Astrocyte of the cerebellum (primary cell): Measurements from ENCODE around the gene ALPK3.

Experiments used
- DNase-seq: peaks from one replicate; pipeline ENCODE4 v3.0.0-alpha.2; 2011; ENCODE audit warnings: low read depth
- H3K4me3 ChIP-seq: 2 replicates; pipeline ENCODE4 v1.5.1; 2011; ENCODE audit warnings: mild to moderate bottlenecking, low read depth, low read length, moderate library complexity
- CTCF ChIP-seq: IDR thresholded peaks from 2 replicates; pipeline ENCODE4 v1.5.1; 2012; ENCODE audit warnings: low read length, low read depth, moderate library complexity, mild to moderate bottlenecking; ENCODE audit errors: missing control alignments
- in situ Hi-C: cut with HindIII; loops from 2 replicates; pipeline ENCODE4 v1.10.0; 2017; ENCODE audit warnings: low sequenced_read_pairs

ALPK3 gene

GRCh38 chr15:84780492-84780891 lies 36.7 kb upstream of the ALPK3 start:
- in situ Hi-C loops: no loop called here
- no peak for TF ChIP-seq CTCF
- no peak for DNase-seq
- H3K4me3 ChIP-seq: no peak overlapping the region

DNA sequence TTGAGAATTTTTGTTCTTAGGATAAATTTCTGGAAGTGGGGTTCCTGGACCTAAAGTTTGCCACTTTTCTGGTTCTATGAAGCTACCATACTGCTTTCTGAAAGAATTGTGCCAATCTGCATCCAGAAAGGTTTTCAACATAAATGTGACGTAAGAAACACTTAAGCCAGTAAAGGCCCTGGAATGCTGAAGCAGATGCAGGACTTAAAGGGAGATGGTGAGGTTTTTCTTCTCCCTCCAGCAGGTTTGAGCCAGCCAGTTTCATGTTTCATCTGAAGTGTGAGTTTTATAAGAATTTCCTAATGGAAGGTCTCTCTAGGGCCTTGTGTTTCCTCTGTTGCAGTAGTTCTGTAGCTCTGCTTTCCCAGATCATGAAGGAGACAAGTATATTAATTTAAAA lies 35.7 kb upstream of the ALPK3 start:
- no peak overlapping the region for H3K4me3 ChIP-seq
- no peak for DNase-seq
- TF ChIP-seq CTCF: no peak
- in situ Hi-C loops: no loop called here

- no peak for DNase-seq
- H3K4me3 ChIP-seq: no peak overlapping the region
- in situ Hi-C loops: no loop called here
- no peak for TF ChIP-seq CTCF
These were observed 34.8 kb upstream of the ALPK3 start for GRCh38 chr15:84782346-84782745.

DNA sequence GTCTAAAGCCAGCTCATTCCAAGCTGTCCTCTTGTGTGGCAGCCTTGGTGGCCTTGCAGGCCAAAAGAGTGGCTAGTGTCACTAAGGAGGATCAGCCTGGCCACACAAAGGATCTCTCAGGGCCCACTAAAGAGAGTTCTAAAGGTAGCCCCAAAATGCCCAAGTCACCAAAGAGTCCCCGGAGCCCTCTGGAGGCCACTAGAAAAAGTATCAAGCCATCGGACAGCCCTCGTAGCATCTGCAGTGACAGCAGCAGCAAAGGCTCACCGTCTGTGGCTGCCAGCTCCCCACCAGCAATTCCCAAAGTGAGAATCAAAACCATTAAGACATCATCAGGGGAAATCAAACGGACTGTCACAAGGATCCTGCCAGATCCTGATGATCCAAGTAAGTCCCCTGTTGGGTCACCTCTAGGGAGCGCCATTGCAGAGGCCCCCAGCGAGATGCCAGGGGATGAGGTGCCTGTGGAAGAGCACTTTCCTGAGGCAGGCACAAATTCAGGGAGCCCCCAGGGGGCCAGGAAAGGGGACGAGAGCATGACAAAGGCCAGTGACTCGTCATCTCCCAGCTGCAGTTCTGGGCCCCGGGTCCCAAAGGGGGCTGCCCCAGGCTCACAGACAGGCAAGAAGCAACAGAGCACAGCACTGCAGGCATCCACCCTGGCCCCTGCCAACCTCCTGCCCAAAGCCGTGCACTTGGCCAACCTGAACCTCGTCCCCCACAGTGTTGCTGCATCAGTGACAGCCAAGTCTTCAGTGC lies 33.5 kb upstream of the ALPK3 start:
- no peak for TF ChIP-seq CTCF
- DNase-seq: no peak
- no peak overlapping the region for H3K4me3 ChIP-seq
- in situ Hi-C loops: no loop called here

- TF ChIP-seq CTCF: no peak
- no peak overlapping the region for H3K4me3 ChIP-seq
- in situ Hi-C loops: no loop called here
- DNase-seq: no peak
These were observed 32.9 kb upstream of the ALPK3 start for GRCh38 chr15:84784262-84784661.

GRCh38 chr15:84785053-84785452 lies 32.1 kb upstream of the ALPK3 start:
- in situ Hi-C loops: no loop called here
- no peak overlapping the region for H3K4me3 ChIP-seq
- DNase-seq: no peak
- TF ChIP-seq CTCF: no peak
